ENCODE data around the gene ASS1. TPM values are rescaled to one million over a fixed set of nuclear protein-coding genes. Genes with fewer than 3 reads are reported as not detected.
"Not testable (repeated sequence)": the region's sequence is repeated elsewhere in the genome, so short reads cannot be mapped to it uniquely, and the experiment has no call there.

The ASS1 gene
- total RNA-seq, 1 donor from 2014 or later: 22.5 TPM

DNA sequence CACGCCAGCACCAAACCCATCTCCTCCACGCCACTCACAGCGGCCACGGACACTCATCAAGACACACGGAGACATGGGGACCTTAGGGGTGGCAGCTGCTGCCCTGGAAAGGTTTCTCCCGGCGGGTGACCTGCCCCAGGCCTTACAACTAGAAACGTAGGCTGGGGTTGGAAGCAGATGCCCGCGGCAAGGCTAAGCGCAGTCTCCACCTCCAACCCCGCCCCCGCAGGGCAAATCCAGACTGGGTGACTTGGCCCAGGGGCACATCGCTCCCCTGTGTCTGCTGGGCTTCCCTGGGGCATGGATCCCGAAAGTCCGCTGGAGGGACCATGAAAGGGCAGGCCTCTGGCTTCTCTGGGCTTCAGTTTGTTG, 12.0 kb upstream of the ASS1 start:
- H3K36me3 Mint-ChIP-seq: no peaks in the 10 kb centered on the region
- Histone ChIP-seq H3K79me2 (ENCODE audit: low read depth) (no peaks in the 10 kb centered on the region), H3K9ac (no peak overlapping the region), H4K20me1 (ENCODE audit: low read depth) (no peaks in the 10 kb centered on the region), H3K36me3 (no peaks in the 10 kb centered on the region), H3K4me2 (peak overlapping the region; percentile 91), H3K9me3 (ENCODE audit: low read depth) (no peaks in the 10 kb centered on the region), H3K4me1 (peaks cover 10% of the 10 kb centered on the region), H2AFZ (replicated peaks) (peak overlapping the region; percentile 99), H3K27ac (no peak overlapping the region), H3K27me3 (peaks cover 35% of the 10 kb centered on the region), H3F3A (ENCODE audit: low read depth) (peaks cover 6% of the 10 kb centered on the region), H3K4me3 (peak overlapping the region; percentile 56)
- peaks cover 28% of the 10 kb centered on the region for H3K27me3 Mint-ChIP-seq (ENCODE audit: insufficient read depth, low read depth)
- H3K4me3 Mint-ChIP-seq: peak overlapping the region; percentile 69
- DNase-seq (ENCODE audit: low spot score): peak; percentile 34
- TF ChIP-seq EZH2phosphoT487 (IDR thresholded peaks at IDR 0.05): no peak
- no peak for TF ChIP-seq CTCF (IDR thresholded peaks at IDR 0.05)
- no peak for TF ChIP-seq EZH2 (IDR thresholded peaks at IDR 0.05)
- no peaks in the 10 kb centered on the region for H3K9me3 Mint-ChIP-seq
- no peak overlapping the region for H3K27ac Mint-ChIP-seq
- peaks cover 13% of the 10 kb centered on the region for H3K4me1 Mint-ChIP-seq

- Histone ChIP-seq H3K36me3 (no peaks in the 10 kb centered on the region), H3K4me3 (peak overlapping the region; percentile 56), H3K79me2 (ENCODE audit: low read depth) (no peaks in the 10 kb centered on the region), H3K4me2 (peak overlapping the region; percentile 91), H3K9ac (no peak overlapping the region), H3K4me1 (peaks cover 10% of the 10 kb centered on the region), H3K27me3 (peaks cover 35% of the 10 kb centered on the region), H3F3A (ENCODE audit: low read depth) (peaks cover 6% of the 10 kb centered on the region), H3K9me3 (ENCODE audit: low read depth) (no peaks in the 10 kb centered on the region), H4K20me1 (ENCODE audit: low read depth) (no peaks in the 10 kb centered on the region), H3K27ac (no peak overlapping the region), H2AFZ (replicated peaks) (peak overlapping the region; percentile 99)
- Mint-ChIP-seq H3K4me3 (peak overlapping the region; percentile 69), H3K9me3 (no peaks in the 10 kb centered on the region), H3K36me3 (no peaks in the 10 kb centered on the region), H3K4me1 (peaks cover 13% of the 10 kb centered on the region), H3K27ac (no peak overlapping the region), H3K27me3 (ENCODE audit: insufficient read depth, low read depth) (peaks cover 31% of the 10 kb centered on the region)
- TF ChIP-seq EZH2 (IDR thresholded peaks at IDR 0.05): peak; percentile 81
- peak; percentile 66 for TF ChIP-seq CTCF (IDR thresholded peaks at IDR 0.05)
- peak; percentile 72 for TF ChIP-seq EZH2phosphoT487 (IDR thresholded peaks at IDR 0.05)
- peak; percentile 91 for DNase-seq (ENCODE audit: low spot score)
These were observed 11.4 kb upstream of the ASS1 start for GRCh38 chr9:130433168-130433946.

GRCh38 chr9:130433947-130434262, 10.9 kb upstream of the ASS1 start:
- H3K4me3 ChIP-seq: peak overlapping the region; percentile 56
- H3K4me1 ChIP-seq: peaks cover 10% of the 10 kb centered on the region

GRCh38 chr9:130434656-130435055, 10.1 kb upstream of the ASS1 start:
- not testable (repeated sequence) for H3K27ac ChIP-seq; H3K4me3 Mint-ChIP-seq; H3K4me2 ChIP-seq; H4K20me1 ChIP-seq (ENCODE audit: low read depth); H3K9me3 Mint-ChIP-seq; H3K36me3 ChIP-seq; H3K36me3 Mint-ChIP-seq; H3K9ac ChIP-seq; H3K79me2 ChIP-seq (ENCODE audit: low read depth); DNase-seq (ENCODE audit: low spot score); H3F3A ChIP-seq (ENCODE audit: low read depth); H2AFZ ChIP-seq (replicated peaks); H3K9me3 ChIP-seq (ENCODE audit: low read depth); H3K27ac Mint-ChIP-seq; H3K4me3 ChIP-seq
- H3K27me3 Mint-ChIP-seq (ENCODE audit: insufficient read depth, low read depth): peaks cover 29% of the 10 kb centered on the region
- Histone ChIP-seq H3K27me3 (peaks cover 35% of the 10 kb centered on the region), H3K4me1 (peaks cover 10% of the 10 kb centered on the region)
- peaks cover 15% of the 10 kb centered on the region for H3K4me1 Mint-ChIP-seq

More at GRCh38 chr9:130433947-130434262, 10.9 kb upstream of the ASS1 start:
- peak overlapping the region; percentile 91 for H3K4me2 ChIP-seq
- peaks cover 35% of the 10 kb centered on the region for H3K27me3 ChIP-seq
- no peak overlapping the region for H2AFZ ChIP-seq (replicated peaks)
- no peaks in the 10 kb centered on the region for H3K79me2 ChIP-seq (ENCODE audit: low read depth)
- Mint-ChIP-seq H3K4me3 (no peak overlapping the region), H3K27ac (no peak overlapping the region), H3K9me3 (no peaks in the 10 kb centered on the region), H3K36me3 (no peaks in the 10 kb centered on the region), H3K4me1 (peaks cover 13% of the 10 kb centered on the region), H3K27me3 (ENCODE audit: insufficient read depth, low read depth) (peaks cover 29% of the 10 kb centered on the region)
- H3K27ac ChIP-seq: no peak overlapping the region
- DNase-seq (ENCODE audit: low spot score): no peak
- no peak overlapping the region for H3K9ac ChIP-seq
- H3K9me3 ChIP-seq (ENCODE audit: low read depth): no peaks in the 10 kb centered on the region
- no peaks in the 10 kb centered on the region for H3K36me3 ChIP-seq
- TF ChIP-seq EZH2 (IDR thresholded peaks at IDR 0.05) (peak; percentile 5), EZH2phosphoT487 (IDR thresholded peaks at IDR 0.05) (no peak), CTCF (IDR thresholded peaks at IDR 0.05) (no peak)
- H4K20me1 ChIP-seq (ENCODE audit: low read depth): no peaks in the 10 kb centered on the region
- peaks cover 6% of the 10 kb centered on the region for H3F3A ChIP-seq (ENCODE audit: low read depth)

All from neural progenitor cell (in vitro differentiated cells).